Measurements from ENCODE around the gene CRYGN.

The CRYGN gene

DNA sequence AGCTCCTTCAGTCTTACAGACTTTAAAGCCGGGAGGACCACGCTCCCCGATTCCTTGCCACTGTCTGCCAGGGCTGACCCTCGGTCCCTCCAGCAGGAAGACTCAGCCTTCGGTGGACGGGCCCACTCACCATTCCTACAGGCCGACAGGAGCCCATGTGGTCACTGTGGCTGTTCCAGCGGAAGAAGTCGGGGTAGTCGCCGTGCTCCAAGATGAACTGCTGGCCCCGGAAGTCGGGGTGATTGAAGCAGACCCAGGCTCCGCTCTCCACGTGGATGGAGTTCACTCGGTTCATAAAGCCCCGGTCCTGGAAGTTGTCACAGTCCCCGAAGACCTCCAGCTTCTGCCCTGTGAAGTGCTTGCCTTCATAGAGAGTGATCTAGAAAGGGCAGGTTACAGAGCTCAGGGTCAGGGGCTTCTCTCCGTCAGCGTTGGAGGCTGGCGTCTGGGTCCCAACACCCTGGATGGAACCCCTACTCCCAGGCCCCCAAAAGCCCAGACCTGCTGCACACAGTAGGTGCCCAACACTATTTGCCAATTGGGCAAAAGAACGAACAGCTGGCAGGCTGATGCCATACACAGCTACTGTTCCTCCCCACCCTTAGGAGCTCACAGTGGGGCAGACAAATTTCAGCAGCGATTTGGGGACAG is 1.9 kb downstream of the CRYGN start:
- no peak for DNase-seq

DNA sequence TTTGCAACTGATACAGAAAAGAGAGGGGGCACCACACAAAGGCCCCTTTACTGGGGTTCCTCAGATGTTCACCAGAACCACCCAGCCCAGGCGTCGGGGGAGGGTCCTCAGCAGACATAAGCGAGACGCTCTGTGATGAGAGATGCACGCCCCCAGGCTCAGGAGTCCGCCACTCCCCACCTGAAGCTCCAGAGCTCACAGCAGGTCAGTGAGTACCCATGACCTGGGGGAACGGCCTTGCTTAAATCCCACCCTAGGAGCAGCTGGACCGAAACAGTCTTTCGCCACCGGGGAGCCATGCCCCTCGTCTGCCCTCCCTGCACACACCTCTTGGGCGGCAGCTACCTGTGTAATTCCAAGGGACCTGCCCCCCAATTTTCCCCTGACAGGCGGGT is 2.8 kb downstream of the CRYGN start:
- DNase-seq: no peak

DNA sequence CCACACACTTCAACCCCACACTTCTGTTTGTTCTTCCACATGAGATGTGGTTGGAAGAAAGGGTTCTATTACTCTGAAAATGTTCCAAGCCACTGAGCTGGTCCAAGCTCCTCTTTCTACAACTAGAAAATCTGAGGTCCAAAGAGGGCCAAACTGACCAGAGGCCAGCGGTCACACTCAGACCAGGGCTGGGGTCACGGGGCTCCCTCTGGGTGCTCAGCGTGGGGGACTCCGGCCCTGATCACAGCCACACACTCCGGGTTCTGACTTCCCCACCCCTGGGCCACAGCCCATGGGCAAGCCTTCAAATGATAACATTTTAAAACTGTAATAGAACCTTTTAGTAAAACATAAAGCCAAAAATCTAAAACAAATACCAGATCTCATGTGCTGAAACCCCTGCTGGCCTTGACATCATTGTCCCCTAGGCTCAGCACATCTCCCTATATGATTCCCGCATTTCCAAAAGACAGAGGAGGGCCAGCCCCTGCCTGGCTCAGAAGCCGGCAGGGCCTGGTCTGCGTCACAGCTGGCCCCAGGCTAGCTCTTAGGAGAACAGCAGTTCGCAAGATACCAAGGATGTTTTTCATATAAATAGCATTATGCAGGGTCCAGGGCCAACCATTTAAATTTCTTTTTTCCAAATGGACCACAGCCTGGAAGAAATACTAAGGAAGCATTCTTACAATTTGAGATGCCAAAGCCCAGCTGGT is 3.3 kb downstream of the CRYGN start:
- DNase-seq: no peak

DNA sequence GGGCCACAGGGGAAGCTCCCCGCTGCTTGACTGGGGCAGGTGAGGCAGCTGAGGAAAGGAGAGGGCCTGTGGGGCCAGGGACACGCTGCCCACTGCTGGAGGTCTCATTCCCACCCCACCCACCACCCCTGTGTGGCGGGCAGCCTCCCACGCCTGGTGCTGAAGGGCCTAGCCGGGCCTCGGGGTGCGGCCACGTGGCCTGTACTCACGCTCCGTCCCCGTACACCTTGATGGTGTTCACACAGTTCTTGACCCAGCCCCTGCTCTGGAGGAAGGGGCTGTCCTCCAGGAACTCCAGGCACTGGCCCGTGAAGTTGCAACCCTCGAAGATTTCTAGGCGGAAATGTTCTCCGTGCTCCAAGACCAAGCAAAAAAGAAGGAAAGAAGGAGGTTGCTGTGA is 4.0 kb downstream of the CRYGN start:
- no peak for DNase-seq

DNA sequence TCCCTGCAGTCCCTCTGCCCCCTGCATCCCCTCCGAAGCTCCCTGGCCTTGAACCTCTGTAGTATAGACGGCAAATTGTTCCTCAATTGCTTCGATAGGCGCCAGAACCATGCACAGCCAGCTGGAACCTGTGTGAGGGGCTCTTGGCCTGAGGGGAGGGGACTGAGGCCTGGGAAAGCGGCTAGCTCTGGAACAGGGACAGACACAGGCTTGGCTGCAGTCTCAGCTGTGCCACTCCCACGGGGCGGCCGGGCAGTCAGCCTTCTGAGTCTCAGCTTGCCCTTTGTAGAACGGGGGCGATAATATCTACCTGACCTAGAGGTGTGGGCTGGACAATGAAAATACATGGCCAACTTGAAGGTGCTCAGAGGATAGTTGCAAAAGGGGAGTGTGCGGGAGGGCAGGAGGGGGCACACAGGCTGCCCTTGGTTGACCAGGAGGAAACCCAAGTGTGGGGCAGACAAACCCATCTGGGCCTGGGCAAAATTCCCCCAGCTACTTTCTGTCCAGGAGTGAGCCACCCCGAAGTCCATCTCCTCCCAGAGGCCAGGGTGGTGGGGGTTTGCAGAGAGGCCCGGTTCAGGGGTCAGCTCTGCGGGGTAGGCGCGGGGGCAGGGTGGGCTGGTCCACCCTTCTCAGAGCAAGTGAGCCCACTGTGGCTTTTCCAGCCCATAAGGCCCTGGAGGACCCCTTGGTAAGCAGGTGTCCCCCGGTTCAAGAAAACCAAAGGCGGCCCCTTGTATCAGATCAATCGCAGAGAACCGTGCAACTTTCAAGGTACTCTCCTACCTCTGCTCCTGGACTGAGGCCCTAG is 4.6 kb downstream of the CRYGN start:
- no peak for DNase-seq

DNA sequence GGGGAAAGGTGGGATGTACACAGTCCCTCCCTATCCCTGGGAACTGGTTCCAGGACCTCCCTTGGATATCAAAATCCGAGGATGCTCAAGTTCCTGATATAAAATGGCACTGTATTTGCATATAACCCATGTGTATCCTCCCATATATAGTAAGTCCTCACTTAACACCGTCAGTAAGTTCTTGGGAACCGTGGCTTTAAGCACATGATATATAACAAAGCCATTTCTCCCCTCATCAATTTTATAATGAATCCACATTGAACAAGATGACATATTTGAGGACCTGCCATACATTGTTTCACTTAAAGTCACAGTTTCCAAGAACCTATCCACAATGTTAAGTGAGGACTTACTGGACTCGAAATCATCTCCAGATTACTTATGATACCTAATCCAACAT is 5.4 kb downstream of the CRYGN start:
- no peak for DNase-seq

DNA sequence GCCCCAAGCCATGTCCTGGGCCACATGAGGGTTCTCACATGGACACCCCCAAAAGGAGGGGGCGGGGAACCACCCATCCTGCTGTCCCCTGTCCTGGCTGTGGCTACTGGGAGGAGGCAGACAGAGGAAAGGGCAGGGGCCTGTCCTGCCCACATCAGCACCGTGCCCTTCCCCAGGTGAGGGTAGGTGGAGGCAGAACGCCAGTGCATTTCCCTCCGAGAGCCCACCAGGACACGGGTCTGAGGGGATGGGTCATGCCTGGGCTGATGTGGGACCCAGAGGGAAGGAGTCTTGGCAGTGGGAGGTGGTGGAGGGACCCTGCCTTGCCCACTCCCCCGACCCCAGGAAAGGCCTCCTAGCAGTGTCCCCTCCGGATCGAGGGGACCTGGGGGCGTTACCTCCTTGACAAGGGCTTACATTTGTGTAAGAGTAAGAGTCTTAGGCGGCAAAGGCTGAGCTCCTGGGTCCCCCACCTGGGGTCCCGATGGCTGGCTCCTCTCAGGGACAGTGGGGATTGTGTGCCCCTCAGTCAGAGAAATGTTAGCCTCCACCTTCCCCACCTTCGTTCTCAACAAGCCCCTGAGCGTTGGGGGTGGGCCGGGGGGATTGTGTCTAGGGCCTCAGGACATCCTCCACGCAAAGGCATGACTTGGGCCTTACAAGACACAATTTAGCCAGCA is 6.1 kb downstream of the CRYGN start:
- no peak for DNase-seq

DNA sequence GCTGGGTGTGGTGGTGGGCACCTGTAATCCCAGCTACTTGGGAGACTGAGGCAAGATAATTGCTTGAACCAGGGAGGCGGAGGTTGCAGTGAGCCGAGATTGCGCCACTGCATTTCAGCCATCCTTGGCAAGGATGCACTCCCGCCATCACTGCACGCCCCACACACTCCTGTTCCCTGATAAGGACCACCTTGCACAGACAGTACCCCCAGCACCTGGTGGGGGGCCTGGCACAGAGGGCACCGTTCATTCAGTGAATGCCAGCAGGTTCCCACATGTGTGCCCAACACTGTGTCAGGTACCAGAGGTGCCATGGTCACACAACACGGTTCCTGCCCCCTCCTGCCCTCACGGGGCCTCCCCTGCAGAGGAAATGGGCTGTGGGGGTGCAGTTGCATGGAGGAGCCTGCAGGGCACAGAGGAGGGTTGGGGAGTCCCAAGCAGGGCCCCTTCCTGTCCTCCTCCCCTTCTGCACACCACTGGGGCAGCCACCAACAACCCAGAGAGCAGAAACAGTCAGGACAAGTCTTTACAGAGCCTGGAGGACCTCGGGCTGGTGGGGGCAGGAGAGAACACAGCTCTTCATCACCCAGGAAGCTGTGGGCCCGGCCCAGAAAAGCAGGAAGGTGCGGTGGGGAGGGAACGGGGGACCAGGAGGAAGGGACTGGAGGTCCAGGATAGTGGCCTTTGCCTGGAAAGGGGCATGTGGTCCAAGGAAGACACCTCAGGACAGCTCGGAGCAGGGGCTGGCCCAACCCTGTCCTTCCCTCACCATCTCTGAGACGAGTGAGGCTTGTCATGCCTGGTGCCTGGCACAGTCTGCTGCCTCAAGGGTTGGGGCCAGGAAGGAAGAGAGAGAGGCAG is 7.1 kb downstream of the CRYGN start:
- peak in 1 of 3 donors; percentile 37 for DNase-seq

DNA sequence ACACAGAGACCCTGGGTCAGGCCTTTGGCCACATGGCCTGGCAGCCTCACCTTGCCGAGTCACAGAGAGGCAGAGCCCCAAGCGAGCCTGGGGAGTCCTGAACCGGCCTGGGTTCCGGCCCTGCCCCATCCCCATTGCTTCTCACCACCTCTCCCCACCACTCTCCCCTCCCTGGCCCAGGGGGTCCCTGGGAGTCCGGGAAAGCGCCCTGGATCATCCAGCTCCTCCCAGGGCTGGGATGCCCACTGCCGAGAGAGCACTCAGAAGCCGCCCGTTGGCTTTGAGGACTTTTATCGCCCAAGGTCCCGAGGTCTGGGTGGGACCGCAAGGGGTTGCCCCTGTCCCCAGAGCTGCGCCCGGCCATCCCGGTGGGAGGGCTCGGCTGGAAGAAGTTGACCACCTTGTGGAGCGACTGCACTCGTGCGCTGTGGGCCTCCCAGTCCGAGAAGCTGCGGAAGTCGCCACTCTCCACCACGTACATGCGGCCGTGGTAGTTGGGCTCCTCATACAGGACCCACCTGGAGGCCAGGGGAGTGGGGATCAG is 8.1 kb downstream of the CRYGN start:
- DNase-seq: no peak

DNA sequence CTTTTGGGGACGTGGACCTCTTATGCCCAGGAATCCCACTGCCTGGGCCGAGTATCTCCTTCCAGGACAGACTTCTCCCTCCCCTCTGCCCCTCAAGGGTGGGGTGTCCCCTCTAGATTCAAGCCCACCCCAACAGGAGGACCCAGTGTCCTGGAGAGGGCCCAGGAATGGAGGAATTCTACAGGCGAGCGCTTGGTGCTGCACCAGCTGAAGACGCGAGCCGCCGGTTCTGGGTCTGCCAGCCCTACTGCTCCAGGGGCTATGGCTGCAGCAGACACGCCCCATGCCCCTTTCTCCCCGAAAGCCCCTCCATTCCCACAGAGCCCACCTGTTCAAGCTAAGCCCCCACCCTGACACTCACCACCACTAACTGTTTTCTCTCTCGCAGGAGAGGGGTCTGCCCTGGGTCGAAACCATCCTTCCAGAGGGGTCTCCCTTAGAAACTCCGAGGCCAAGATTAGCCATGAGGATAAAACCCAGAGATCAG is 8.6 kb downstream of the CRYGN start:
- no peak for DNase-seq

DNA sequence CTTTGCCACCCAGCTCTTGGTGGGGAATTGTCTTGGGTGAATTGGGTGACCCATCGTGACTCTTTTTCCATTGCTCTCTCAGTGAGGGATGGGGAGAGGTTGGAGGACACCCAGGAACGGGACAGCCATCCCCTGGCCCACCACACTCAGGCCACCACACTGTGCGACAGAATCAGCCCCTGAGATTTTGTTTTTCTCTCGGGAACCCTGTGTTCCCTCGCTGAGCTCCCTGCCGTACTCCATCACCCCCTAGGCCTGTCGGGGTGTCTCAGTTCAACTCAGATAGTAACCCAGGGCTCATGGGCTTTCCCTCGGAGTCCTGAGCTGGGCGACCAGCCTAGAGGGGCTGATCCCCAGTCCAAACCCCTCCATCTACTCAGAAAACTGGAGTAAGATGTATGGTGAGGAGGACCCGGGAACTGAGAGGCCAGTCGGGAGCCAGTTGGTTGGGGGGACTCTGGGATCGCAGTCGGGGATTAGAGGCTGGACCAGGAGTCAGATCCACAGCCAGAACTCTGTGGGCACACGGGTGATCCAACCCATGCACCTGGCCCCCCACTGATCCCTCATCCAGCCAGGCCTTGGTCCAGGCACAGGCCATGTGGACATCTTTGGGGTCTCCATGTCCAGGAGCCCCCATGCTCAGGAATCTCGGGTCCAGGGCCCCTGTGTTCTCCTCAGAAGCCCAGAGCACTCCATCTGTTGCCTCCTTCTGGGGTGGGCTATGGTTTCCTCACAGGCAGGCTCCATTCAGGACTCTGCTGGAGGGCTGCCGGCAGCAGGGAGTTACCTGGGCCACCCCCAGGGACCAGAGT is 9.3 kb downstream of the CRYGN start:
- no peak for DNase-seq

DNA sequence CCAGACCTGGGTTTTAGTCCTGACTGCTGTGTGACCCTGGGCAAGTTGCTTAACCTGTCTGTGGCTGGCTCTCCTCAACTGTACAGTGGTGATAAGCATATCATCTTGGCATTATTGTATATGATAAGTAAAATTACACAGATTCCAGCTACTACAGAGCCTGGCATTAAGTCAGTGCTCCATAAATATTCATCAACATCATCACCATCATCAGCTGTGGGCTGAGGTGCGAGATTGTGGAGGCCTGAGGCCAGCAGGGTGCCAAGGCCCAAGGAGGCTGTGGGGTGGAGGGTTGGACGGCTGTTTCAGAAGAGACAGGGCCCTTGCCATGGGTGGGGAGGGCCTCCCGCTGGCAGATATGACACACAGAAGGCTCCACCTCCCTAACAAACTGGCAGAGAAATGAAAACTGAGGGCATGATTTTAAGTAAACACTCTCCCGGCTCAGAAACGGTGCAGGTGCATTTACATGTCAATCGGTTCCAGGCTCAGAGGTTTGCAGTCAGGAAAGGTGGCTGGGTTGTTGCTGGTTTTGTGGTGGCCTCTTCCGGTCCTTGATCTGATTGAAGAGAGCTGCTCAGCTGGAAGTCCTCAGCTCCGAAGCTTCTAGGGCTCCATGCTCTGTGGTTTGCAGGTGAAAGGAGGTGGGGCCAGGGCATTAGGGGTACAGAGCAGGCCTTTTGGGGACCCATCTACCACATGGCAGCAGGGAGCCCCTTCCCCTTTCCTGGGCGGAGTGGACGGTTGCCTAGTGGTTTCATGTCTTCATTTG is 10.2 kb downstream of the CRYGN start:
- DNase-seq: no peak

DNA sequence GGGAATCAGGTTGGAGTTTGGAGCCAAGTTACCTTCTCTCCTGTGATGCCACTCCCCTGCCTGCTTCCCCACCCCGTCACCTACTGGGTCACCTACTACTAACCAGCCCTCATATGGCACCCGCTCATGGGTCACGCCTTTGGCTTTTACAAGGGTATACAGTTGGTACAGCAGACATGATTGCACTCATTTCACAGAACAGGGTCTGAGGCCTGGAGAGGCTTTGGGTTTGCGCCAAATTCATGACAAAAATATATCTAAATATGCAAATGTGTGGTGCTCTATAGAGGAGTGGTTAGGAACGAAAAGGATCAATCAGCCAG is 10.7 kb downstream of the CRYGN start:
- no peak for DNase-seq

DNA sequence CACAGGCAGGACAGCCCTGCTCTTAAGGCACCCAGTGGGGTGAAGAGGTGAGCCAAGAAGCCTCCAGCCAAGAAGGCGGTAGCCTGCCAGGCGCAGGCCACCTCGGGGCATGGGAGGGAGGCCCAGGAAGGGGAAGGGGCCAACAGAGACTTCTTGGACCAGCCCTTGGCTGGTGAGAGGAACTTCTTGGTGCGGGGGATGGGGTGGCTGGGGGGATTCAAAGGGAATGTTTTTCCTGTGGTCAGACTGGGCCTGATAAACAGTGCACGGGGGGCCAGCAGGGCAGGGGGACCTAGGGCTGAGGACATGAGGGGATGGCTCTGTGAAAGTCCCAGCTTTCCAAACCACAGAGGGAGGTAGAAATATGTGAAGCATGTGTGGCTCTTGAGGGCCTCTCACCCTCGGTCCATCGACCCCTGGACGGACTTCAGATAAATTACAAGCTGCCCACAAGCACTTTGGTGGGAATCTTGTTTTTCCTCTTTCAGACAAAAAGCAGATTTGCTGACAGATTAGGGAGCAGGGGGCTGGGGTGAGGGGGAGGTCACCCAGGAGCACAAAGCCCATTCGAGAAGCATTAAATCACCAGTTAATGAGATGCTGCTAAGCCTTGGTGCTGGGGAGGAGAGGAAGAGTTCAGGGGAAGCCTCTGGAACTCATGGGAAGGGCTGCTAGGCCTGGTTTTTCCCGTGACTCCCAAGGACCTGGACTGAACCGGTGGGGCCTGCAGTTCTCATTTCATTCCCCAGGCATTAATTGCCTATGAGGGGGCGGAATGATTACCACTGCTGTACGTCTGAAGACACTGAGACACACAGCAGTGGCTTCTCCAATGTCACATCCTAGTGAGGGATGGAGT is 11.3 kb downstream of the CRYGN start:
- no peak for DNase-seq

DNA sequence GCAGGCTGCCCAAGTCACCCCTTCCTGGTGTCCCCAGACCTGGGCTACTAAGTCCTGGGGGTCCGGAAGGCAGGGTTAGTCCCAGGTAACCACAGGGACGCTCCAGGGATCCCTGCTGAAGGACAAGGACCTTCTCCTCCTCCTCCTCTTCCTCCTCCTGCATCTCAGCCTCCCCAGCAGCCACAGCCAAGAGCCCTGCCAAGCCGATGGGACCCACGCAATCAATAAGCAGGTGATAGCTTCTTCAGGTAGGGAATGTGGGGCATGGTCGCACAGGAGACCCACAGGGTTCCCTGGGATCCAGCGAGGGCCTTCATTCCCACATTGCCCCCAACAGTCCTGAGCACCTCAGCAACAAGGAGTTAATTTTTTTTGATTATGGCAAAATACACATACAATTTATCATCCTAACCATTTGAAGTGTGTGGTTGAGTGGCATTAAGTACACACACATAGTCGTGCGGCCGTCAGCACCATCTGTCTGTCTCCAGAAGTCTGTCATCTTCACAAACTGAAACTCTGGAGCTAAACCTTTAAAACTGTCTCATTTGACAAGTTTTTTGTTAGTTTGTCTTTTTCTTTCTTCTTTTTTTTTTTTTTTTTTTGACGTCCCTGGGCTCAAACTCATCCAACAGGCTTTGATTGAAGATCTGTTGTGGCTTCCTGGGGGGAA is 12.1 kb downstream of the CRYGN start:
- no peak for DNase-seq

DNA sequence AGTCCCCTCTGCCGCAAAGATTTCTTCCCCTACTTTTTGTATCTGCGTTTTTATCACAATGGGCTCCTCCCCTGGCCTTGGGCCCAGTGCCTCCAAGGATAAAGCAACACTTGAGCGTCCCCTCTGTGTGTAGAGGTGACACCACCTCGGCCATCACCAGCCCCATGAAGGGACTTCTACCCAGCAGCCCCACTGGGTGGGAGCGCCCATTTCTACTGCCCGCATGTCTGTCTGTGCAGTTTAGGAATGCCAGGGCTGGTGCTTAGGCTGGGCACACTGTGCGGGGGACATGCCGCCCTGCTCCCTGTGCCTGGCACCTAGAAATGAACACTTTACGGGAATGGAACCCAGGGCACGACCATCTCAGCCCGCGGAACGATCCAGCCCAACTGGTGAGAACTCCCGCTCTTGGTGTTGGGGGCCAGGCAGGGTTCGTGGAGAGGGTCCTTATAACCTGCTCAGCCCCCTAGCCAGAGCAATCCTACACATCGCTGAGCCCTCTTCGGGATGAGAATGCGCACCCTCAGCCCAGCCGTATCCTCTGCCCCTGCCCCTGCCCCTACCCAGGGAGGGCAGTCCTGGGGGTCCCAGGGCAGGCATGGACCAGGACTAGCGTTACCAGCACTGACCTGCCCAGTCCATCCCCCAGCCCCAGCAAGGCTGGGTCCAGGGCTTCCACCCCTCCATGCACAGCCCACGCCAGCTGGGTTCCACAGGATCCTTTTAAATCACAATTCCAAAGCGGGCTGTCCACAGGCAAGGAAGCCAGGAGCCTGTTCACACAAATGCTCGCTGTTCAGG is 12.8 kb downstream of the CRYGN start:
- DNase-seq: no peak

DNA sequence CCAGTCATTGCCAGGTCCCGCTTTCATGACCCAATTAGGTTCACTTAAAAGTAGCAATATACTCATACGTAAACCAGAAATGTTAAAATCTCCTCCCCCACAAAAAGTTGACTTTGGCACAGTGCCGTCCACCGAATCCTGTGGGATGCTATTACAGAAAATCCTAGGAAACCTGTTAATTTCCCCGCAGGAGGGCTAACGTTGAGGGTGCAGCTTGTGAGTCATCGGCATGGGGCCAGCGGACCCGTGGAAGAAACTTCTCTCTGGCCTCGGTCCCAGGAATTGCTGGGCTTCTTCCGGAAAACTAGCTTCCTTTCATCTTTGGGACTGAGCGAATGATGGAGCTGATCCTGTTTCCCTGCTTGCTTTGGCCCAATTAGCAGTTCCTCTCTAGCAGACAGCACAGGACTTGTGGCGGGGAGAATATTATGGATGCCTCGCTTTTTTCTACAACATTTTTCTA is 13.5 kb downstream of the CRYGN start:
- DNase-seq: no peak
